GM19438 (cell line): ENCODE results near the gene EMP1.

Source experiments
- ATAC-seq: cut with Tn5 transposase; IDR thresholded peaks from one replicate; pipeline ENCODE4 v1.9.1; 2021; ENCODE audit warnings: low read depth; ENCODE audit not compliant: unreplicated experiment

EMP1 gene, protein sequence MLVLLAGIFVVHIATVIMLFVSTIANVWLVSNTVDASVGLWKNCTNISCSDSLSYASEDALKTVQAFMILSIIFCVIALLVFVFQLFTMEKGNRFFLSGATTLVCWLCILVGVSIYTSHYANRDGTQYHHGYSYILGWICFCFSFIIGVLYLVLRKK

GRCh38 chr12:13196130-13196921, at the start of gene EMP1:
Gene EMP1 (plus strand): TSS chr12:13196726. CDS start chr12:13211511, 14,785 bp downstream.
- ATAC-seq, result peak; percentile 93

DNA sequence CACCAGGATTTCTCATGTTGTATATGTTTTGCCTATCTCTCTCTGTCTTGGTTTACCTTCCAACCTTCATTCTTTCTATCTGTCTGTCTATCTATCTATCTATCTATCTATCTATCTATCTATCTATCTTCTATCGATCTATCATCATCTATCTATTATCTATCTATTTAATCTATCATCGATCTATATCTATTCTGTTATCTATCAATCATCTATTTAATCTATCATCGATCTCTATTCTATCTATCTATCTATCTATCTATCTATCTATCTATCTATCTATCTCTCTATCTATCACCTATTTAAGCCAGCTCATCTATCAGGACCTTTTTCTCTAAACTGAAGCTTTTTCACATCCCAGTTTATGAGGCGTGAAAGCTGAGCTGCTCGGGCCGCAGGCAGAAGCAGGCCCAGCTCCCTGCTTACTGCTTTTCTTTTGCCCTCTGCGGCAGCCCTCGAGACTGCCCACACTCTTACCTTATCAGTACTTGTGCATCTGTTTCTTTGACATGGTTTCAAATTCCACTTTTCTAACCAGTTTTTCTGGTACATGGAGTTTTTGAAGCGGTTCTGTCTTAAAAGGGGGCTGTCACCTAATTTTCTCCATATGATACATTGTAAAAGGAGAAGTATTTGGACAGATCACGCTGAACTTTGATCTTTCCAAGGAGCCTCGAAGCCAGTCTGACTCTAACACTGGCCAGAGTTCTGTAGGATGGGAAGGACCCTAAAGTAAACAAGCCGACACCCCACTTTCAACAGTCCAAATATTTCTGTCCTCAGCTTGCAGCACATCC, 48.6 kb upstream of the EMP1 start:
- ATAC-seq, result no peak

GRCh38 chr12:13148485-13148847, 48.1 kb upstream of the EMP1 start:
- ATAC-seq, result no peak

DNA sequence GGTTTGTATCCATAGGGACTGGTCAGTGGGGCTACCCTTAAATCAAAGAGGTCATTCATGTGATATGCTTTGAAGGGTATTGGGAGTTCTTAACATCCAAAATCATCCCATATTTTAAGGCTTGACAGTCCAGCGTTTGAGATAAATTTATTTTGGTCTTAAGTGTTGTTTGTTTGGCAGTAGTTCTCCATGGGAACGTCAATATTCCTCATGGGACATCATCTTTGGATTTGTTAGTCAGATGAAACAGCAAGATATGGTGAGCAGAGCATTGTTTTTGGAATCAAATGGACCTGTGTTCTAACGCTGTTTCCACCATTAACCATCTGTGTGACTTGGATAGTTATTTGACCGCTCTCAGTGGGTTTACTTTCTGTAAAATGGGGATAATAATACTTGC, 47.1 kb upstream of the EMP1 start:
- ATAC-seq, result no peak

DNA sequence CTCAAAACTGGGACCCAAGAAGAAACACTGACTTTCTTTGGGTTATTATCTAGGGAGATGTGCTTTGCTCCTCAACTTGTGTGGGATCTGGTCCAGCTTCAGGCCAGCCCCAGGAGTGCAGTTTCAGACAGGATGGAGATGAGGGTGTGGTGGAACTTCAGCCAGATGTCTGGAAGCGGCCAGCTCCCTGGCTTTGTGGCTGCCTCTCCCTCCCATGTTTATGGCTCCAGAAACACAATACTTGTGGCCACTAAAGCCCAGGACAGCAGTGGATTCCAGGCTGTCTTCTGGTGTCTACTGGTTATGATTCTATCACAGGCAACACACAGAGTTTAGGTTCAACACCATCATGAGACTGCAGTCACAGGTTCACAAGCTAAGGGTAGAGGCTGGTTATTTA, 44.2 kb upstream of the EMP1 start:
- no peak for ATAC-seq

DNA sequence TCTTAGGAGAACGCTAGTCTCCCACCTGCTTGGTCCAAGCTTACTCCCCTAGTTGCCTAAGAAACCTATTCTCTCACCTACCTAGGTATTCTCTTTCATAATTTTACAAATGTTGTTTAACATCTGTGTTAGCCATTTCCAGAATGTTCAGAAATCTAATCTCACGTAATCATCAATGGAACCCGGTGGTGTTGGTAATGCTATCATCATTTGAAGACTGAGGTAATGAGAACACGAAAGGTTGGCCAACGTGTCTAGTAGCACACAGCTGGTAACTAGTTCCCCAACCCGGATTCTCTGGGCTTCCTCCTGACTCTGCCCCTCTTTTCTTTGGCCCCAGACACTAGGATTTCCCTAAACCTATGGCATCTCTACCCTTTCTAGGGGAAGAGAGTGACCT, 43.8 kb upstream of the EMP1 start:
- ATAC-seq, result no peak

DNA sequence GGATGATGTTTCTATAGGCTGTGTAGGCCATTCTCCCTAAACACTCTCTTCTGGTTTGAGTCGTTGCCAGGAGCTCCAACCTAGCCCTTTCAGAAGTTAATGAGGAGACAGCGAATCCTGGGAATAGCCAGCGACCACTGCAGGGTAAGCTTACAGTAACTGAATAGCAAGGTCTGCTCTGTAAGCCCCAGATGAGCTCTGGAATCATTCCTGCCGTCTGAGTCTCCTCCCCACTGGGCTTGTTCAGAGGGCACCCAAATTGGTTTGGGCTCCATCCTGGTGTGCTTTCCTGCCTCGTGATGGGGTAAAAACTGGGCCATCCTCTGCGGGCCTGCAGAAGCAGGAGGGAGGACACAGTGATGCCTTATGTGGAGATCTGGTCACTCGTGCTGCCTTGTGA, 43.3 kb upstream of the EMP1 start:
- no peak for ATAC-seq

DNA sequence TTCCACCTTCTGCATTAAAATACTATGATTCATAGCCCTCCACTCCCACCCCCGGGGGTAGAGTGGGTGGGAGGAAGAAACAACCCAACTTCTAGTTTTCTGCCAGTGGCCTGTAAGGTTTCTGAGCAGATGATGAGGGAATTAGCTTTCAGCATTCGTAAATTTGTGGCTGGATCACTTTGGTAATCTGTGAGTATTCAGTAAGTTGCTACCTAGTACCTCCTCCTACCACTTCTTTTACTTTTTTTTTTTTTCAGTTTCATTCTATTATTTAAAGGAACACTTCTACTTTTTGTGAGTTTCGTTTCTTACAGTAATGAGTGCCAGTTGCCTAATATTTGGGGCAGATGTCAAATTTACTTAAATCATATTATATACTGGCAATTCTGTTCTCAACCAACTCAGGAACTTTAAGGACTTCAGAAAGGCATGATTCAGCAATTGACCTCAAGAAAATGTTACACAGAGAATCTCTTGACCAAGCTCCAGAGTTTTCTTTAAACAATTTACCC, 42.4 kb upstream of the EMP1 start:
- ATAC-seq, result no peak

GRCh38 chr12:13154831-13155230, 41.7 kb upstream of the EMP1 start:
- no peak for ATAC-seq

- no peak for ATAC-seq
Observed at GRCh38 chr12:13156277-13156676, 40.2 kb upstream of the EMP1 start.

GRCh38 chr12:13161172-13161571, 35.4 kb upstream of the EMP1 start:
- ATAC-seq, result no peak

- no peak for ATAC-seq
Observed at GRCh38 chr12:13162904-13163303, 33.6 kb upstream of the EMP1 start.

- no peak for ATAC-seq
Observed at GRCh38 chr12:13163868-13164635, 32.5 kb upstream of the EMP1 start.

DNA sequence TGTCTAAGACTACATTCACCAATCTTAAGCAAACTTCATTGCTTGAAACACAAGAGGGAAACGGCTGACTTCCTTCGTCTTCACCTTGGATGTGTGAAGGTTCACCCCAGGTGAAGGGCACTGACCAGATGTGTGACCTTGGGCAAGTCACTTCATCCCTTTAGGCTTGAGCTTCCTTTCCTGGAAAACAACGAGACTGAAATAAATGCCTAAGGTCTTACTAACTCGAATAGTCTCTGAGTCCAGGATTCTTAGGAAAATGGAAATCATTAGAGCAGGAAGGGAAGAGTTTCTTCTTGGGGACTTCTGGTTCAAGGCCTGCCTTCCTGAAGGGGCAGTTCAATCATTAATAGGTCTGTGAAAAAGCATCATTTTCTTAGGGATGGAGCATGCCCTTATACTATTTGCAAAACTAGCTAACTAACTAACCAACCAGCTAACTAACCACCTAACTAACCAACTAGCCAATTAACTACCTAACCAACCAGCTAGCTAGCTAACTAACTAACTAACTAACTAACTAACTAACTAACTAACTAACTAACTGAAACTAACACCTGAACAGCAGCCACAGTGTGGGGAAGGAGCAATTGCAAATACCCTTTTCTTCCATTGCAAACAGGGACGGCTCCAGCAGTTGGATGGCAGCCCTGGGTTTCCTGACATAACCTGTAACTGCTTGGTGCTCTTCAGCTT, 31.5 kb upstream of the EMP1 start:
- no peak for ATAC-seq

DNA sequence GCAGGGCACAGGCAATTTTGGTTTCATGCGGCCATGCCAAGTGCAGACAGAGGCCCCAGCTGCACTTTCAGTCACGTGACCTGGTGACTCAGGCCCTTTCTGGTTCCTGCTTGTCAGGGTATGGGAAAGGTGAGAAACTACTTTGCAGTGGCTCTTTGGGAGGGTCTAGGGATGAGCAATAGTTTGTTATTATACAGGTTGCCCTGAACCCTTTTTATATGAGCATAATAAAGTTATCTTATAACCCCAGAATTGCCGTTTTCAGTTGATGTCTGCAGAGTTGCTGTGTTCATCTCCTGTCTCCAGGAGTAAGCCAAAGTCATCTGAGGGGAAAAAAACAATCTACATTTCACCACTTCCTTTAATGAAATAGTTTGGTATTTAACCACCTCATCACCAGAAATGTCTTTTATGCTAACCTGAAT, 30.9 kb upstream of the EMP1 start:
- no peak for ATAC-seq

DNA sequence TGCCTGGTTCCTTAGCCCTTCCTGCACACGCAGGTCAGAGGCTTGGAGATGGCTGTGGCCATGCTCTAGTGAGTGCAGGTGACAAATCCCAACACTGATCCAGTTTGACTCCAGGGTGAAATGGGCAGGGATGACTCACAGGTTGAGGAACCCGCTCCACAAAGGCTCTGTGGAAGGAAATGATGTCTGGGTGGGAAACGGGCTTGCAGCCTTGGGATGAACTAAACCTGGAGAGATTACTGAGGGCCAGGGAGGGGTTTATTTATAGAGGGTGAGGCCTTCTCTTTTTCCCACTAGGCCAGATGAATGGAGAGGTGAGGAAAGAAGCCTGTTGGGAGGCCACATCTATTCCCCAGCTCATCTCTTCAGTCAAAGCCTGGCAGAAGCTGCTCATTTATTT, 29.3 kb upstream of the EMP1 start:
- ATAC-seq, result no peak

DNA sequence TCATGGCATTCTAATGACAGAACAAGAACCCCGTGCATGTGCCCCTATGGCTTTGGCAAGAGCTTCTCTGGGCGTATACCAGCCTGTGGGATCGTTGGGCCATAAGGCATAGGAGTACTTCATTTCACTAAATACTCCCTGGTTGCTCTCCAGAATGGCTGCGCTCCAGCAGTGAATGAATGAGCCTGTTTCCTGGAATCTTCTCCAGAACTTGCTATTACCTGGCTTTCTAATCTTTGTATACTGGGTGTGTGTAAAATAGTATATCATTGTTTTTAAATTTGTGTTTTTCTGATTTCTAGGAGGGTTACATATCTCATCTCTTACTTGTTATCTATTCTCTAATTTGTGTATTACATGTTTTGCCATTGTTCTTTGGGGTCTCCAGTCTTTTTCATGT, 28.6 kb upstream of the EMP1 start:
- no peak for ATAC-seq

DNA sequence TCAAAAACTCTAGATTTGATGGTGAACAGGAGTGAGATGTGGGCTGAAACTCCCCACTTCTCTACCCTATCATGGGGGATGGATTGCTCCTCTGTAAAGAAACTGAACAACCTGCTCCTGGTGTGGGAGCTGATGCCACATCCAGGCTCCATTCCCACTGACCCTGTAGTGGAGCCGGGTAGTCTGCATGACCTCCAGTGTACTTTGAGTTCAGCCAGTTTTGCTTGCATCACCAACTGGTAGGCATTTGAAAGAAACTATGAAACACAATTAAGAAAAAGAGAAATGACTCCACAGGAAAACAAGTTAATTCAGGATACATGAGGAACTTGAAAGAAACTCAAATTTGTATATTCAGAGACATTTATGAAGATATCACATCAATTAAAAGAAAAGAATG, 27.3 kb upstream of the EMP1 start:
- ATAC-seq, result no peak

DNA sequence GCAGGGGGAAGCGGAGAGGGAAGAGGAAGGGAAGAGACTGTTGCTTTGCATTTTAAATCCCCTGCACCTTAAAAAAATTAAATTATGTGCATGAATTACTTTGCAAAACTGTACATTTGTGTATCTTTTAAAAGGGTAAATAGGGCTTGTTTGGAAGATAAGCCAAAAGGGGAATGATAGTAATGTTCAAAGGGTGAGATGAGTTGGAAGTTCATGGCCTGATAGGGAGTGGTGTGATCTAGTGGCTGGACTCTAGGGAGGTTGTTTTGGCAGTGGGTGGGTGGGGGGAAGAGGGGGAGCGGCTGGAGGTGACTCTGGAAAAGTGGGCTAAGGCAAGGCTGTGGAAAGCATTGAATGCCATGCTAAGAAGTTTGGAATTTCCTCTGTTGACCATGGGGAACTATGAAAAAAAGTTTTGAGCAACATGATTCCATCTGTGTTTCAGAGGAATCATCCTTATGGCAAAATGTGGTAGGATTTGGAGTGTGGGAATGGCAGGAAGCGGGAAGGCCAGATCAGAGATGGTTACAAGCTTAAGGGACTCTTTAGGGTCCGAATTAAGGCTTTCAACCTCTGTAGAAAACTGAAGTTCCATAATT, 25.5 kb upstream of the EMP1 start:
- no peak for ATAC-seq
